Activated T-cell treated with anti-CD3 and anti-CD28 coated beads, Interleukin-2, amount 50 U/mL, for 48 hours (primary cell): Measurements from ENCODE around the gene G3BP2.
"Not testable (repeated sequence)": the region's sequence is repeated elsewhere in the genome, so short reads cannot be mapped to it uniquely, and the experiment has no call there.

Source experiments
- DNase-seq, 2 experiments: peaks; one replicate each; pipeline ENCODE4 v3.0.0-alpha.2; 2020

Gene G3BP2

GRCh38 chr4:75683482-75684155, 10.4 kb upstream of the G3BP2 start:
- no peak for DNase-seq

- no peak for DNase-seq
These were observed 6.8 kb upstream of the G3BP2 start for GRCh38 chr4:75679876-75680575.

DNA sequence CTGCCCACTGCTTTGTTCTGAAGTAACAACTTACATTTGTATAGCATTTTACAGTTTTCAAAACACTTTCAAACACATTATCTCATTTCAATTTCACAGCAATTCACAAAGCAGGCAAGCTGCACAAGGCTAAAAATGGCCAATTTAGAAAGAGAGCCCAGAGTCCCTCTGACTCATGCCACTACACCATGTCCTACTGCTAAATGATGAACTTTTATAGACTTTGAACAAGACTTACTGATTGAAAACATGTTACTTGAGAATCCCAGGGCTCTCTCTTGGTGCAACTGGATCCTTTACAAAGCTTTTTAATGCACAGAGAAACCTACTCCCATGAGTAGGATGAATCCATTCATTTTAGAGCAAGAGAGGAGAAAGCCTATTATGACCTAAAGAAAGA, 5.8 kb upstream of the G3BP2 start:
- DNase-seq = no peak

GRCh38 chr4:75678473-75678872, 5.3 kb upstream of the G3BP2 start:
- DNase-seq = no peak

- DNase-seq = no peak
These were observed 1.9 kb upstream of the G3BP2 start for GRCh38 chr4:75675004-75675531.

- no peak for DNase-seq
These were observed 733 bp upstream of the G3BP2 start for GRCh38 chr4:75673959-75674328.

- peak; percentile 86 to 87 for DNase-seq
These were observed 667 bp downstream of the G3BP2 start for GRCh38 chr4:75672461-75673026.

DNA sequence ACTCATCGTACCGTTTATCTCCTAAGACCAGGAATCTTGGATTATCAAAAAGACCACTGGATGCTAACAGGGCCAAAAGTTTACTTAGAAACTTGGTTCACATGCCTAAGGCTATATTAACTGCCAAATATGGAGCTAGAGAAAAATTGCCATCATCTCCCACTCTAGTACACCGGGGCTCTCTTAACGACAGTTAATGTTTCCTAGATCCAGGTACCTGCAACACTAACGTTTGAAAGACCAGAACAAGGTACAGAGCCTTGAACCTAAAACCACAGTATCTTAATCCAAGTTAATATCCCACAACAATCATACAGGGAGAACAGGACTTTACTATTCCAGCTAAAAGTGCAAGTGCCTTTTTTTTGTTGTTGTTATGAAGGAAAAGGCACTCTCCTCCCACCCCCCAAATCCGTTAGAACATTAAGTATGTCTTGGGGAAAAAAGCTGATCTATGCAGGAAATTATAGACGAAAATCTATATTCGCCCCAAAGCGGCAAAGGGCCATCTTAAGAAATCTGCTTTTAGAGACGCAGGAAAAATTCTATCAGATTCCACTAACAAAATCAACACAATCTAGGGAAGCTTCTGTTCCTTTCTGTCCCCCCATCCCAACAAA, 1.3 kb downstream of the G3BP2 start:
- DNase-seq = no peak

GRCh38 chr4:75668596-75668995, 4.6 kb downstream of the G3BP2 start:
- no peak for DNase-seq

GRCh38 chr4:75667636-75668035, 5.6 kb downstream of the G3BP2 start:
- not testable (repeated sequence) for DNase-seq

DNA sequence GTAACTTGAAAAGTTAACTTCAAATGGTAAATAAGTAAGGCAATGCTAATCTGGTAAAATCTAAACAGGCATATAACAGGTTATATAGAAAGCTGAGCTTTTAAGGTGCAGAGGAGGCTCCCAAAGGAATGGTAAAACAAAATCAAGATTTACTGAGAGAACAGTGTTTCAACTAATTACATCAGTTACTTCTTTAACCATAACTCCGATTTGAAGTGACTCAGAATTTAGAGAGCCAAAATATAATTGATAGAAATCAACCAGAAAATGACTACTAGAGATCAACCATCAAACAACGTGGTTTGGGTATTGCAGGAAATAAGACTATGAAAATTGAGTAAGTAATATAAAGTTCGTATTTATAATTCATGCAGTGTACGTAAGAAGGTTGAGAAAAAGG, 6.9 kb downstream of the G3BP2 start:
- no peak for DNase-seq

- not testable (repeated sequence) for DNase-seq
These were observed 8.6 kb downstream of the G3BP2 start for GRCh38 chr4:75664604-75665003.

DNA sequence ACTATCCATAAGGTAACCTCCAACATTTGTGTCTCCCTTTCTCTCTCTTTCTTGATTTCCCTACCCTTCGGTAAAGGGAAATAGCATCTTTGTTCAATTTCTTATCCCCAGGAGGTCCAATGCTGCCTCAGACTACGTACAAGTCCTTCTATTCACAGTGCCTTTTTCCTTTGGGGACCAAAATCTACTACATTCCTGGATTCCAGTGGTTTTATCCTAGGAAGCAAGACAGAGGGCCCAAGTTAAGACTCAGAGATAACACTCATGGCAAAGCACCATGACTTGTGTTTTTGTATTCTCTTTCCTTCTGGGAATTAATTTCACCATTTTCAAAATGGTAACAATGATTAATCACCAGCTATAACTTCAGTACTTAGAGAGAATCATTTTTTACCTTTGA, 10.6 kb downstream of the G3BP2 start:
- DNase-seq = no peak

- no peak for DNase-seq
These were observed 12.7 kb downstream of the G3BP2 start for GRCh38 chr4:75660491-75660890.

DNA sequence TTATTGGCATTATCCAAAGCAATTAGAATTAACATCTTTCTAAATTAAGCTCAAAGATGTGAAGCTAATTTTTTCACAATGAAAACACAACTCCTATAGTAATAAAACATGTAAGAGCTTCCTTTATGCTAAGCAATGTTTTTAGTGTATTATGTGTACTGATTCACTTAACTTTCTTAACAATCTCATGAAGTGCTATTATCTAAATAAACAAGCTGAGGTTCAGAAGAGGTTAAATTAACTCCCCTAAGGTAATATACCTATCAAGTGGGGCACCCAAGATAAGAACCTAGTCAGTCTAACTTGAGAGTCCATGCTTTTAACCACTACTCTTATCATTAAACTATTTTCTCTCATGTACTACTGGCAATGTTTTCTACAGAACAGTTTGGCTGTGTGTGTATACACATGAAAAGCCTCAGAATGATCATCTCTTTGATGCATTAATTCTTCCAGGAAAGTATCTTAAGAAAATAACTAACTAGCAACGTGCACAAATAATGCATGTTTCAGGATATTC, 13.6 kb downstream of the G3BP2 start:
- DNase-seq = no peak

- no peak for DNase-seq
These were observed 14.3 kb downstream of the G3BP2 start for GRCh38 chr4:75658876-75659275.

- DNase-seq = no peak
These were observed 17.6 kb downstream of the G3BP2 start for GRCh38 chr4:75655562-75655961.

GRCh38 chr4:75654905-75655304, 18.3 kb downstream of the G3BP2 start:
- DNase-seq = no peak

DNA sequence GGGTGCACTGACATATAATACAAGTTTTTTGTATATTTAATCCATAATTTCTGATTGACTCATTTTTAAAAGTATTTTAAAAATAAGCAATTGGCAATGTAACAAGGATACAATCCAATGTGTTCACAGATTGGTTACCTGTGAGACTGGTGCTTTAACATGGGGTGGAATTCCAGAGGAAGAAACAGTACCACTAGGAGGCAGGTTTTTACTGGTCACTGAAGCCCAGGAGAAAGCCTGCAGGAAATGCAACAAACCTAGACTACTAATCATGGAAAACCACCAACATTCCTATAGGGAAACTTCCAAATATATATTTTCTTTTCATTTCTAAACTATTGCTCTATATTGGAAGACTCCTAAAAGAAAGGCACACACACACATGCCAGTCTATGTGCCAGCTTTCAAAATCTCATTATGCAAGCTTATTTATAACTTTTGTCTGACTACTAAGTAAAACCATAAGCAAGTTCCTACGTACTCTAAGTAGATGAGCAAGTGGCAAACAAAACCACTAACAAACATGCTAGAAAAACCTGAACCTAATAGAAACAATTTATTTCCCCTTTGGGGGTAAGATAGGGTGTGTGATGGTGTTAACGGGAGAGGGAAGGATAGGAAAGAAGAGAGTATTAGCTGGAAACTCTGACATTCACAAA, 19.2 kb downstream of the G3BP2 start:
- no peak for DNase-seq

GRCh38 chr4:75644095-75644494, 29.1 kb downstream of the G3BP2 start:
- DNase-seq = no peak

- no peak for DNase-seq
These were observed 29.6 kb downstream of the G3BP2 start for GRCh38 chr4:75643651-75644050.

DNA sequence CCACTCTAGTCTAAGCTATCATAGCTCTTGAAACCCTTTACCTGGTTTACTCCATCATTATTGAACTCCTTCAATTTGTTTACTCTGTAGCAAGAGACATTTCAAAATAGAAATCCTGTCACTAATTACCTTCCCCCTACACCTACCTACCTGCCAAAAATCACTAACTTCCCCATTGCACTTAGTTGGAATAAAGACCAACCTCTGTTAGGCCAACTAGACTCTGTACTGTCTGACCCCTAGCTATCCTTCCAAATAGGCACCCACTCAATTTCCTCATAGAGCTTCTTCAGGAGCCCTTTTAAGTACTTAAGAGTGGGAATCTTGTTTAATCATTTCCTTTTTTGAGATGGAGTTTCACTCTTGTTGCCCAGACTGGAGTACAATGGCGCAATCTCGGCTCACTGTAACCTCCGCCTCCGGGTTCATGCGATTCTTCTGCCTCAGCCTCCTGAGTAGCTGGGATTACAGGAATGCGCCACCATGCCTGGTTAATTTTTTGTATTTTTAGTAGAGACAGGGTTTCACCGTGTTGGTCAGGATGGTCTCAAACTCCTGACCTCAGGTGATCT, 34.0 kb downstream of the G3BP2 start:
- DNase-seq = no peak

GRCh38 chr4:75637827-75638226, 35.4 kb downstream of the G3BP2 start:
- no peak for DNase-seq
